SK-N-SH (cell line): ENCODE results near the gene ZNF277. TPM values are rescaled to one million over a fixed set of nuclear protein-coding genes. Genes with fewer than 3 reads are reported as not detected.
A peak's percentile ranks its signal among the peaks of the same experiment; 100 is the strongest.

Experiments
- CTCF ChIA-PET: fragments of 300-600, 350-600 bp; formaldehyde crosslinking; extraction: SDS; loops from one replicate; lab custom pipeline; 2021; lab: Yijun Ruan, JAX
- POLR2A ChIA-PET: fragments of 350-600 bp; sonication (Branson Sonifier 250); formaldehyde crosslinking; extraction: SDS; loops from one replicate; lab custom pipeline; 2020; ENCODE audit warnings: antibody characterized with exemption, inconsistent platforms; lab: Yijun Ruan, JAX
- DNase-seq: peaks from one replicate; pipeline ENCODE4 v3.0.0; 2012
- H2AFZ ChIP-seq: fragments of 200-600 bp; sonication (generic); 2 replicates; pipeline ENCODE4 v1.8.1; 2016; ENCODE audit warnings: antibody characterized with exemption, mild to moderate bottlenecking, low read depth
- H3F3A ChIP-seq: fragments of 200-600 bp; sonication (generic); replicated peaks from 2 replicates; pipeline ENCODE3; 2016; ENCODE audit warnings: antibody characterized with exemption, mild to moderate bottlenecking; ENCODE audit not compliant: insufficient read depth
- H3K27ac ChIP-seq, 2 experiments: fragments of 200-500 bp in 1 of 2; fragments of 200-600 bp in 1 of 2; sonication (Bioruptor generic) in 1 of 2; sonication (generic), shearing (Covaris generic) in 1 of 2; 2 replicates each; pipeline versions ENCODE4 v1.5.1 to v1.6.1; 2014 to 2016; ENCODE audit warnings: low read depth in 2 of 2, inconsistent platforms in 1 of 2, low read length in 1 of 2, mild to moderate bottlenecking in 1 of 2, mixed read lengths in 1 of 2
- H3K27me3 ChIP-seq: fragments of 200-600 bp; sonication (generic), shearing (Covaris generic); 2 replicates; pipeline ENCODE4 v1.6.1; 2016; ENCODE audit warnings: mixed run types; ENCODE audit not compliant: insufficient read depth
- H3K36me3 ChIP-seq, 2 experiments: fragments of 200-500 bp in 1 of 2; fragments of 200-600 bp in 1 of 2; sonication (Bioruptor generic) in 1 of 2; sonication (generic) in 1 of 2; replicated peaks in 1 of 2; 2 replicates each; pipeline versions ENCODE3 to v1.5.1; 2014 to 2016; ENCODE audit warnings: low read length in 1 of 2, mild to moderate bottlenecking in 1 of 2; ENCODE audit not compliant: insufficient read depth in 2 of 2, control insufficient read depth in 1 of 2
- H3K4me1 ChIP-seq, 2 experiments: fragments of 200-500 bp in 1 of 2; fragments of 200-600 bp in 1 of 2; sonication (Bioruptor generic) in 1 of 2; sonication (generic), shearing (Covaris generic) in 1 of 2; 2 replicates each; pipeline versions ENCODE4 v1.5.1 to v1.6.1; 2014 to 2016; ENCODE audit warnings: low read depth in 1 of 2, low read length in 1 of 2, mixed run types in 1 of 2; ENCODE audit not compliant: insufficient read depth in 2 of 2, control insufficient read depth in 1 of 2
- H3K4me2 ChIP-seq: fragments of 200-600 bp; sonication (generic), shearing (Covaris generic); 2 replicates; pipeline ENCODE4 v1.6.1; 2017; ENCODE audit warnings: mixed run types
- H3K4me3 ChIP-seq, 2 experiments: fragments of 200-500 bp in 1 of 2; fragments of 200-600 bp in 1 of 2; sonication (Bioruptor generic) in 1 of 2; sonication (generic), shearing (Covaris generic) in 1 of 2; 2 replicates each; pipeline versions ENCODE4 v1.5.1 to v1.8.1; 2014 to 2016; ENCODE audit warnings: low read depth in 2 of 2, inconsistent platforms in 1 of 2, low read length in 1 of 2, mild to moderate bottlenecking in 1 of 2, mixed read lengths in 1 of 2, moderate library complexity in 1 of 2
- H3K79me2 ChIP-seq: fragments of 200-600 bp; sonication (generic); 2 replicates; pipeline ENCODE4 v1.8.1; 2017; ENCODE audit warnings: mild to moderate bottlenecking; ENCODE audit not compliant: insufficient read depth
- H3K9ac ChIP-seq: fragments of 200-600 bp; sonication (generic); 2 replicates; pipeline ENCODE4 v1.6.1; 2017; ENCODE audit warnings: mixed run types
- H3K9me2 ChIP-seq: fragments of 200-600 bp; sonication (generic); 2 replicates; pipeline ENCODE4 v1.6.1; 2017; ENCODE audit warnings: mixed run types
- H3K9me3 ChIP-seq: fragments of 200-600 bp; sonication (generic); 2 replicates; pipeline ENCODE4 v1.6.1; 2017; ENCODE audit warnings: mixed run types, mild to moderate bottlenecking, moderate library complexity
- H4K20me1 ChIP-seq: fragments of 200-600 bp; sonication (generic); 2 replicates; pipeline ENCODE4 v1.6.1; 2017; ENCODE audit warnings: mild to moderate bottlenecking, mixed run types; ENCODE audit not compliant: insufficient read depth
- CHD2 ChIP-seq: fragments of 150-350 bp; IDR thresholded peaks from 2 replicates; pipeline ENCODE4 v1.6.1; 2018; ENCODE audit warnings: low read length; ENCODE audit not compliant: partially characterized antibody
- CTCF ChIP-seq: fragments of 200-600 bp; sonication (generic); IDR thresholded peaks from 2 replicates; pipeline ENCODE4 v1.6.1; 2017; ENCODE audit warnings: antibody characterized with exemption, mild to moderate bottlenecking, moderate library complexity
- EP300 ChIP-seq, 2 experiments: IDR thresholded peaks; 2 replicates each; pipeline versions ENCODE4 v1.4.0 to v1.6.1; 2012; ENCODE audit warnings: borderline replicate concordance in 1 of 2, low read depth in 1 of 2, low read length in 1 of 2
- FOSL2 ChIP-seq: IDR thresholded peaks from 2 replicates; pipeline ENCODE4 v1.4.0; 2012; ENCODE audit warnings: low read depth, mild to moderate bottlenecking, moderate library complexity, borderline replicate concordance
- FOXJ3 ChIP-seq: sonication (generic); formaldehyde crosslinking; IDR thresholded peaks from 2 replicates; pipeline ENCODE4 v1.5.1; 2020; ENCODE audit warnings: mild to moderate bottlenecking, missing genetic modification reagents
- FOXM1 ChIP-seq: IDR thresholded peaks from 2 replicates; pipeline ENCODE4 v1.4.0; 2012; ENCODE audit warnings: low read depth, mild to moderate bottlenecking
- GABPA ChIP-seq: IDR thresholded peaks from 2 replicates; pipeline ENCODE4 v1.4.0; 2012; ENCODE audit warnings: low read depth, mild to moderate bottlenecking
- GATA2 ChIP-seq: sonication (generic); formaldehyde crosslinking; IDR thresholded peaks from 2 replicates; pipeline ENCODE4 v1.5.0; 2020; ENCODE audit warnings: mild to moderate bottlenecking, missing genetic modification reagents
- MXI1 ChIP-seq: IDR thresholded peaks from 2 replicates; pipeline ENCODE4 v1.6.1; 2012; ENCODE audit warnings: mild to moderate bottlenecking, low read depth, low read length, improper control_type of control experiment
- PBX3 ChIP-seq: IDR thresholded peaks from 2 replicates; pipeline ENCODE4; 2012
- POLR2AphosphoS5 ChIP-seq: IDR thresholded peaks from 2 replicates; pipeline ENCODE4 v1.6.1; 2012; ENCODE audit warnings: low read depth, low read length
- RAD21 ChIP-seq: IDR thresholded peaks from 2 replicates; pipeline ENCODE4 v1.6.1; 2012; ENCODE audit warnings: mild to moderate bottlenecking, low read length
- RCOR1 ChIP-seq: fragments of 150-350 bp; IDR thresholded peaks from 2 replicates; pipeline ENCODE4 v1.6.1; 2017; ENCODE audit warnings: antibody characterized with exemption, low read length
- RFX5 ChIP-seq: IDR thresholded peaks from 2 replicates; pipeline ENCODE4 v1.6.1; 2012; ENCODE audit warnings: mild to moderate bottlenecking, improper control_type of control experiment, low read length
- SMC3 ChIP-seq: IDR thresholded peaks from 2 replicates; pipeline ENCODE4 v1.6.1; 2012; ENCODE audit warnings: low read depth, low read length, improper control_type of control experiment
- TAF1 ChIP-seq: IDR thresholded peaks from 2 replicates; pipeline ENCODE4 v1.6.1; 2012; ENCODE audit warnings: low read depth, mild to moderate bottlenecking, low read length, moderate library complexity, borderline replicate concordance
- TCF12 ChIP-seq: IDR thresholded peaks from 2 replicates; pipeline ENCODE4 v1.4.0; 2012
- YY1 ChIP-seq: IDR thresholded peaks from 2 replicates; pipeline ENCODE4 v1.4.0; 2012; ENCODE audit warnings: low read depth, mild to moderate bottlenecking
- WGBS: methylation state at CpG from one replicate; pipeline ENCODE4 v1.1.6; 2017; ENCODE audit warnings: low lambda C conversion rate; 5-methylcytosine and 5-hydroxymethylcytosine counted together
- polyA plus RNA-seq, 3 experiments: library from polyadenylated mRNA; depleted of rRNA; stranded (reverse); fragments of >200 nt; gene quantifications; 2 replicates each; pipeline ENCODE4 v1.2.3, GENCODE V29; 2012
- TF ChIP-seq, protein P1 (sequence below): IDR thresholded peaks from 2 replicates; pipeline ENCODE4 v1.4.0; 2012; ENCODE audit warnings: low read depth, borderline replicate concordance

ZNF277 gene
- polyA plus RNA-seq, 1 of the 3 experiments (the other 2 are of a cell fraction), result 11.5 TPM

DNA sequence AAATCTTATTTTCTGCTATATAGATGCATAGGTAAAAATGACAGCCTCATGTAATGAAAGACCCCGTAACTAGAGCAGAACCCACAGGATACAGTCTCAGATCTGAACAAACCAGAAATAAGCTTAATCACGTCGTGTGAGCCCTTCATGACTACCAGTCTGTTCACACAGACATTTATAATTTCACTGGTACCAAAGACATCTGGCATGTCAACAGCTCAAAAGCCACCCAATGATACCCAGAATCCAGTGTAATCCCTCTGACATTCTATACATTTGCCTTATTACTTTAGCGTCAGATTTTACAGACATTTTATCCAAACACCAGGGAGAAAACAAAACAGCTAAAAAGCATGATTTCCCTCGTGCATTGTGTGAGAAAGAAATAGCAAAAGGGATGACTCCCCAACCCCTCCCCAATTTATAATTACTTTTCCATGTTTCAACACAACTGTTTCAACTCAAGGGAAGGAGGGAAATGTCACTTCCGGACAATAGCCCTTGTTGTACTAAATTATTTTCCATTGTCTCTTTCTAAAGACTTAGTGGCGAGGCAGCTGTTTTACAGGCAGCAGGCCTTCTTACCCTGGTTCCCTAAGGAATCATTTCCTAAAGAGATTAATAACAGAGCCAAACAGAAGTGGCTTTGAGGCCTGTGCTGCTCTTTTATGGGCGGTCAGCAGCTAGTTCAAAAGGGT lies 33.5 kb upstream of the ZNF277 start:
- Histone ChIP-seq H3K9ac (no peak overlapping the region), H3K9me3 (no peaks in the 10 kb centered on the region)
- CTCF ChIA-PET, result interaction anchor here (0.6 to 1.8 kb wide), 3 partner anchors 10 to 918 kb away, joined by 3 to 7 read pairs (median 4); no protein-coding TSS in a partner anchor
- TF ChIP-seq TCF12 (no peak), PBX3 (no peak), EP300 (IDR thresholded peaks at IDR 0.05; ENCODE audit: borderline replicate concordance in 1 of 2, low read depth in 1 of 2, low read length in 1 of 2) (no peak), SMC3 (no peak), GABPA (no peak), RAD21 (no peak), MXI1 (no peak), TAF1 (no peak), POLR2AphosphoS5 (no peak), FOSL2 (no peak), RFX5 (no peak), RCOR1 (no peak)
- TF ChIP-seq, all 33 proteins: peak for 0
- no peak overlapping the region for H2AFZ ChIP-seq
- no peaks in the 10 kb centered on the region for H3K9me2 ChIP-seq
- no peaks in the 10 kb centered on the region for H4K20me1 ChIP-seq
- H3K27me3 ChIP-seq, result no peaks in the 10 kb centered on the region
- H3K4me1 ChIP-seq, result peaks cover 0 to 10% of the 10 kb centered on the region in 2 experiments; a peak in 2 of 4 replicates
- 82% methylated on average over 8 of the region's 8 CpGs for WGBS
- H3K36me3 ChIP-seq, result no peaks in the 10 kb centered on the region
- H3F3A ChIP-seq, result no peaks in the 10 kb centered on the region
- no peaks in the 10 kb centered on the region for H3K79me2 ChIP-seq
- no peak overlapping the region for H3K4me3 ChIP-seq
- no peak overlapping the region for H3K4me2 ChIP-seq
- peak overlapping the region in 1 of 2 experiments; percentile 41; a peak in 2 of 4 replicates for H3K27ac ChIP-seq
- POLR2A ChIA-PET, result no interaction called here
- no peak for DNase-seq

GRCh38 chr7:112173568-112173905 lies 33.0 kb upstream of the ZNF277 start:
- no peak overlapping the region for H3K9ac ChIP-seq
- ChIA-PET CTCF (interaction anchor here (1.2 to 1.8 kb wide), 2 partner anchors 9 to 30 kb away, joined by 4 to 7 read pairs; no protein-coding TSS in a partner anchor), POLR2A (no interaction called here)
- H3K4me2 ChIP-seq, result no peak overlapping the region
- 79% methylated on average over 4 of the region's 4 CpGs for WGBS
- no peak overlapping the region; a peak in 1 of 4 replicates for H3K27ac ChIP-seq
- H4K20me1 ChIP-seq, result no peaks in the 10 kb centered on the region
- H3K9me3 ChIP-seq, result no peaks in the 10 kb centered on the region
- H3K36me3 ChIP-seq, result no peaks in the 10 kb centered on the region
- no peak for DNase-seq
- no peaks in the 10 kb centered on the region for H3F3A ChIP-seq
- no peaks in the 10 kb centered on the region for H3K9me2 ChIP-seq
- no peak overlapping the region for H2AFZ ChIP-seq
- peaks cover 0 to 10% of the 10 kb centered on the region in 2 experiments; a peak in 2 of 4 replicates for H3K4me1 ChIP-seq
- no peaks in the 10 kb centered on the region for H3K27me3 ChIP-seq
- no peak overlapping the region for H3K4me3 ChIP-seq
- no peaks in the 10 kb centered on the region for H3K79me2 ChIP-seq
- TF ChIP-seq RCOR1 (no peak), GATA2 (no peak), RFX5 (no peak), EP300 (IDR thresholded peaks at IDR 0.05; ENCODE audit: borderline replicate concordance in 1 of 2, low read depth in 1 of 2, low read length in 1 of 2) (no peak), CTCF (no peak), POLR2AphosphoS5 (no peak), RAD21 (no peak), CHD2 (no peak), FOXJ3 (CRISPR knock-in tag) (no peak), FOXM1 (no peak), MXI1 (no peak), YY1 (no peak)
- TF ChIP-seq, protein P1, sequence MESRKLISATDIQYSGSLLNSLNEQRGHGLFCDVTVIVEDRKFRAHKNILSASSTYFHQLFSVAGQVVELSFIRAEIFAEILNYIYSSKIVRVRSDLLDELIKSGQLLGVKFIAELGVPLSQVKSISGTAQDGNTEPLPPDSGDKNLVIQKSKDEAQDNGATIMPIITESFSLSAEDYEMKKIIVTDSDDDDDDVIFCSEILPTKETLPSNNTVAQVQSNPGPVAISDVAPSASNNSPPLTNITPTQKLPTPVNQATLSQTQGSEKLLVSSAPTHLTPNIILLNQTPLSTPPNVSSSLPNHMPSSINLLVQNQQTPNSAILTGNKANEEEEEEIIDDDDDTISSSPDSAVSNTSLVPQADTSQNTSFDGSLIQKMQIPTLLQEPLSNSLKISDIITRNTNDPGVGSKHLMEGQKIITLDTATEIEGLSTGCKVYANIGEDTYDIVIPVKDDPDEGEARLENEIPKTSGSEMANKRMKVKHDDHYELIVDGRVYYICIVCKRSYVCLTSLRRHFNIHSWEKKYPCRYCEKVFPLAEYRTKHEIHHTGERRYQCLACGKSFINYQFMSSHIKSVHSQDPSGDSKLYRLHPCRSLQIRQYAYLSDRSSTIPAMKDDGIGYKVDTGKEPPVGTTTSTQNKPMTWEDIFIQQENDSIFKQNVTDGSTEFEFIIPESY, result no peak
